GM12892 (cell line): ENCODE results near the gene STAB1.

Experiments used
- POLR2A ChIP-seq: IDR thresholded peaks from 2 replicates; pipeline ENCODE4 v1.6.1; 2011; ENCODE audit warnings: low read depth, low read length, control low read depth
- POLR2AphosphoS5 ChIP-seq: IDR thresholded peaks from 2 replicates; pipeline ENCODE4 v1.6.1; 2011; ENCODE audit warnings: low read depth, low read length, control low read depth
- TAF1 ChIP-seq: IDR thresholded peaks from 2 replicates; pipeline ENCODE4 v1.6.1; 2011; ENCODE audit warnings: low read depth, mild to moderate bottlenecking, control low read depth, low read length, borderline replicate concordance

- TF ChIP-seq POLR2A, result no peak
- TF ChIP-seq POLR2AphosphoS5, result no peak
- no peak for TF ChIP-seq TAF1
Measured at GRCh38 chr3:52504977-52505376, 9.8 kb downstream of the STAB1 start.
